SK-N-SH treated with all-trans-retinoic acid at 6 μM for 48 hours (cell line): Measurements from ENCODE around the gene LMBR1.
"Not testable (repeated sequence)": the region's sequence is repeated elsewhere in the genome, so short reads cannot be mapped to it uniquely, and the experiment has no call there.

Source experiments
- CSDC2 ChIP-seq: fragments of 250-450 bp; sonication (Bioruptor Pico); IDR thresholded peaks from 2 replicates; pipeline ENCODE4 v1.5.0; 2020; ENCODE audit warnings: mild to moderate bottlenecking, moderate library complexity
- ESRRG ChIP-seq: fragments of 250-450 bp; sonication (Bioruptor Pico); IDR thresholded peaks from 2 replicates; pipeline ENCODE4 v1.6.1; 2021; ENCODE audit warnings: mild to moderate bottlenecking
- GLIS3 ChIP-seq: fragments of 250-450 bp; sonication (Bioruptor Pico); IDR thresholded peaks from 2 replicates; pipeline ENCODE4 v1.5.0; 2020; ENCODE audit warnings: mild to moderate bottlenecking, moderate library complexity
- OSR1 ChIP-seq: fragments of 250-450 bp; sonication (Bioruptor Pico); IDR thresholded peaks from 2 replicates; pipeline ENCODE4 v1.8.0; 2022; ENCODE audit warnings: moderate library complexity, mild to moderate bottlenecking, inconsistent platforms
- TCF4 ChIP-seq: fragments of 250-450 bp; sonication (Bioruptor Pico); IDR thresholded peaks from 2 replicates; pipeline ENCODE4 v1.8.0; 2021; ENCODE audit warnings: mild to moderate bottlenecking, moderate library complexity, borderline replicate concordance
- ZC3H10 ChIP-seq: fragments of 250-450 bp; sonication (Bioruptor Pico); IDR thresholded peaks from 2 replicates; pipeline ENCODE4 v1.5.1; 2021; ENCODE audit warnings: mild to moderate bottlenecking, moderate library complexity
- ZFP3 ChIP-seq: fragments of 250-450 bp; sonication (Bioruptor Pico); IDR thresholded peaks from 2 replicates; pipeline ENCODE4 v1.5.0; 2020; ENCODE audit warnings: mild to moderate bottlenecking, moderate library complexity
- ZNF8 ChIP-seq: fragments of 450-650 bp; formaldehyde crosslinking; IDR thresholded peaks from 2 replicates; pipeline ENCODE4 v1.5.0; 2020; ENCODE audit warnings: mild to moderate bottlenecking, moderate library complexity
- TF ChIP-seq, protein P1 (sequence below): fragments of 250-450 bp; sonication (Bioruptor Pico); IDR thresholded peaks from 2 replicates; pipeline ENCODE4 v1.8.0; 2020; ENCODE audit warnings: mild to moderate bottlenecking, moderate library complexity, borderline replicate concordance

DNA sequence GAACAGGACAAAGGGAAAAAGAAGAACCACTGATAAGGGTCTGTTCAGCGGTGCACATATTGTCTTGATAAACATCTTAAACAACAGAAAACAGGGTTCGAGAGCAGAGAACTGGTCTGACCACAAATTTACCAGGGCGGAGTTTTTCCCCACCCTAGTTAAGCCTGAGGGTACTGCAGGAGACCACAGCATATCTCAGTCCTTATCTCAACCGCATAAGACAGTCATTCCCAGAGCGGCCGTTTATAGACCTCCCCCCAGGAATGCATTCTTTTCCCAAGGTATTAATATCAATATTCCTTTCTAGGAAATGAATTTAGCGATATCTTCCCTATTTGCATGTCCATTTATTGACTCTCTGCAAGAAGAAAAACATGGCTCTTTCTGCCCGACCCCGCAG, 195.7 kb downstream of the LMBR1 start:
- not testable (repeated sequence) for TF ChIP-seq OSR1 (CRISPR knock-in tag); CSDC2 (CRISPR knock-in tag); GLIS3; TCF4 (CRISPR knock-in tag); ZFP3 (CRISPR knock-in tag); ZNF8 (CRISPR knock-in tag); ZC3H10 (CRISPR knock-in tag); ESRRG (CRISPR knock-in tag)
- TF ChIP-seq, protein P1, sequence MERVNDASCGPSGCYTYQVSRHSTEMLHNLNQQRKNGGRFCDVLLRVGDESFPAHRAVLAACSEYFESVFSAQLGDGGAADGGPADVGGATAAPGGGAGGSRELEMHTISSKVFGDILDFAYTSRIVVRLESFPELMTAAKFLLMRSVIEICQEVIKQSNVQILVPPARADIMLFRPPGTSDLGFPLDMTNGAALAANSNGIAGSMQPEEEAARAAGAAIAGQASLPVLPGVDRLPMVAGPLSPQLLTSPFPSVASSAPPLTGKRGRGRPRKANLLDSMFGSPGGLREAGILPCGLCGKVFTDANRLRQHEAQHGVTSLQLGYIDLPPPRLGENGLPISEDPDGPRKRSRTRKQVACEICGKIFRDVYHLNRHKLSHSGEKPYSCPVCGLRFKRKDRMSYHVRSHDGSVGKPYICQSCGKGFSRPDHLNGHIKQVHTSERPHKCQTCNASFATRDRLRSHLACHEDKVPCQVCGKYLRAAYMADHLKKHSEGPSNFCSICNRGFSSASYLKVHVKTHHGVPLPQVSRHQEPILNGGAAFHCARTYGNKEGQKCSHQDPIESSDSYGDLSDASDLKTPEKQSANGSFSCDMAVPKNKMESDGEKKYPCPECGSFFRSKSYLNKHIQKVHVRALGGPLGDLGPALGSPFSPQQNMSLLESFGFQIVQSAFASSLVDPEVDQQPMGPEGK (CRISPR knock-in tag): not testable (repeated sequence)
